Left lung (tissue), 10 donors: ENCODE data around the gene TECTA. TPM values are rescaled to one million over a fixed set of nuclear protein-coding genes. Genes with fewer than 3 reads are reported as not detected.

Source experiments
- ATAC-seq: fragments of 200-7000 bp; cut with Tn5 transposase; one replicate; pipeline ENCODE4 v1.9.1; 2020; ENCODE audit warnings: moderate library complexity
- DNase-seq, 4 donors: peaks; one replicate each; pipeline ENCODE4 v3.0.0-alpha.2; 2013 to 2020
- H3K27ac ChIP-seq, 2 donors: fragments of 200-600 bp; sonication (generic) in 1 of 2; one replicate each; pipeline versions ENCODE4 v1.5.0 to v1.8.0; 2020 to 2021
- H3K27me3 ChIP-seq, 2 donors: fragments of 200-600 bp; sonication (generic) in 1 of 2; one replicate each; pipeline versions ENCODE4 v1.5.0 to v1.8.0; 2020 to 2021
- H3K36me3 ChIP-seq, 2 donors: fragments of 200-600 bp; sonication (generic) in 1 of 2; one replicate each; pipeline versions ENCODE4 v1.5.0 to v1.8.0; 2020 to 2021
- H3K4me1 ChIP-seq, 2 donors: fragments of 200-600 bp; one replicate each; pipeline ENCODE4 v1.8.0; 2021
- H3K4me3 ChIP-seq, 2 donors: fragments of 200-600 bp; sonication (generic) in 1 of 2; one replicate each; pipeline versions ENCODE4 v1.5.0 to v1.8.0; 2020 to 2021; ENCODE audit warnings: mild to moderate bottlenecking in 1 of 2
- H3K9me3 ChIP-seq, 2 donors: fragments of 200-600 bp; sonication (generic) in 1 of 2; one replicate each; pipeline versions ENCODE4 v1.5.0 to v1.8.0; 2020 to 2021
- CTCF ChIP-seq, 2 donors: fragments of 200-600 bp; sonication (generic) in 1 of 2; IDR thresholded peaks; one replicate each; pipeline versions ENCODE4 v1.5.0 to v1.8.0; 2021; ENCODE audit warnings: antibody characterized with exemption in 2 of 2
- intact Hi-C, 2 donors: fragments of 100-400 bp; cut with DNase I; formaldehyde crosslinking; loops; one replicate each; pipeline versions ENCODE4 v1.11.2 to v1.14.2; 2022
- polyA plus RNA-seq, 6 donors: library from polyadenylated mRNA; unstranded; fragments of 120-200 nt; gene quantifications; one replicate each; pipeline ENCODE4 v1.2.1, GENCODE V29; 2013; ENCODE audit not compliant: insufficient read length in 6 of 6
- total RNA-seq, 2 donors: library from RNA; stranded (reverse); fragmentation: NEBNext Ultra II Directional; extraction: Animal tissue kit (Norgen Biotek cat#: 25700); gene quantifications; one replicate each; pipeline ENCODE4 v1.2.1, GENCODE V29; 2021
- donor health status: DM: no; HTN: yes; CAD: no.
- donor health status: DM: no; HTN: no; CAD: no.

TECTA gene
- total and polyA plus RNA-seq, 8 donors: 0.58 to 2.6 (median 2.3) TPM

GRCh38 chr11:121223161-121223560 is 122.1 kb downstream of the TECTA start:
- peaks cover 0 to 5% of the 10 kb centered on the region in 2 donors for H3K27me3 ChIP-seq
- no peaks in the 10 kb centered on the region for H3K9me3 ChIP-seq
- H3K4me3 ChIP-seq: no peak overlapping the region
- DNase-seq (no peak), ATAC-seq (no peak)
- no peak for TF ChIP-seq CTCF (IDR thresholded peaks at IDR 0.05)
- H3K36me3 ChIP-seq: no peaks in the 10 kb centered on the region
- H3K4me1 ChIP-seq: no peaks in the 10 kb centered on the region
- no peak overlapping the region for H3K27ac ChIP-seq
- intact Hi-C loops: no loop called here

DNA sequence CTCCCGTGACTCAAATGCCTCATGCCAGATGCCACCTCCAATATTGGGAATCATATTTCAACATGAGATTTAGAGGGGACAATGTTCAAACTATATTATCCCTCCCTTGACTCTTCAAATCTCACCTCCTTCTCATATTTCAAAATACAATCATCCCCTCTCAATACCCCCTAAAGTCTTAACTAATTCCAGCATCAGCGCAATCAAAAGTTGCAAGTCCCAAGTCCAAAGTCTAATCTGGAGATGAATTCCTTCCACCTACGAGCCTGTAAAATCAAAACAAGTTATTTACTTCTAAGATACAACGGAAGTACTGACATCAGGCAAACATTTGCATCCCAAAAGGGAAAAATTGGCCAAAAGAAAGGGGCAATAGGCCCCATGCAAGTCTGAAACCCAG is 124.3 kb downstream of the TECTA start:
- TF ChIP-seq CTCF (IDR thresholded peaks at IDR 0.05): no peak
- no peaks in the 10 kb centered on the region for H3K9me3 ChIP-seq
- no peak overlapping the region for H3K4me3 ChIP-seq
- ATAC-seq (no peak), DNase-seq (no peak)
- H3K36me3 ChIP-seq: no peaks in the 10 kb centered on the region
- no peaks in the 10 kb centered on the region for H3K4me1 ChIP-seq
- H3K27me3 ChIP-seq: peaks cover 0 to 5% of the 10 kb centered on the region in 2 donors
- intact Hi-C loops: no loop called here
- no peak overlapping the region for H3K27ac ChIP-seq

DNA sequence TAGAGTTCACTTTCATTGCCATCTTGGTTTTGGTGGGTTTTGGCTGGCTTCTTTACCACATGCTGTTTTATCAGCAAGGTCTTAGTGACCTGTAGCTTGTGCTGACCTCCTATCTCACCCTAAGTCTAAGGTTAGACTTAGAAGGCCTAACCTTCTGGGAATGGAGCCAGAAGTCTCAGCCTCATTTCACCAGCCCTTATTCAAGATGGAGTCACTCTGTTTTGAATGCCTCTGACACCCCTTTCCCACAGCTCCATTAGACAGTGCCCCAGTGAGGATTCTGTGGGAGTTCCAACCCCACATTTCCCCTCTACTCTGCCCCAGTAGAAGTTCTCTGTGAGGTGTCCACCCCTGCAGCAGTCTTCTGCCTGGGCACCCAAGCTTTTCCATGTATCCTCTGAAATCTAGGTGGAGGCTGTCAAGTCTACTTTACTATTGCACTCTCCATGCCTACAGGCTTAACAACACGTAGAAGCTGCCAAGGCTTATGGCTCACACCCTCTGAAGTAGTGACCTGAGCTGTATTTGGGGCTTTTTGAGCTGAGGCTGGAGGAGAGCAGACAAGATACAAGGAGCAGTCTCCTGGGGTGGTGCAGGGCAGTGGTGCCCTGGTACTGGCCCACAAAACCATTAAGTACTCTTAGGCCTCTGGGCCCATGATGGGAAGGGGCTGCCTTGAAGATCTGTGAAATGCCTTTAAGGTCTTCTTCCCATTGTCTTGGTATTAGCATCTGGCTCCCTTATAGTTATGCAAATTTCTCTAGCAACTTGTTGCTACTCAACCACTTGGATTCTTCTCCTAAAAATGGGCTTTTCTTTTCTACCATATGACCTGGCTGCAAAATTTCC is 125.6 kb downstream of the TECTA start:
- H3K36me3 ChIP-seq: no peaks in the 10 kb centered on the region
- H3K27ac ChIP-seq: no peak overlapping the region
- no peak for TF ChIP-seq CTCF (IDR thresholded peaks at IDR 0.05)
- ATAC-seq (no peak), DNase-seq (no peak)
- no peaks in the 10 kb centered on the region for H3K9me3 ChIP-seq
- H3K4me3 ChIP-seq: no peak overlapping the region
- no peaks in the 10 kb centered on the region for H3K4me1 ChIP-seq
- H3K27me3 ChIP-seq: peaks cover 0 to 5% of the 10 kb centered on the region in 2 donors
- intact Hi-C loops: no loop called here

- no peak for TF ChIP-seq CTCF (IDR thresholded peaks at IDR 0.05)
- ATAC-seq: no peak
- Histone ChIP-seq H3K4me1 (no peaks in the 10 kb centered on the region), H3K27me3 (no peaks in the 10 kb centered on the region), H3K36me3 (no peaks in the 10 kb centered on the region), H3K4me3 (no peak overlapping the region), H3K27ac (no peak overlapping the region), H3K9me3 (no peaks in the 10 kb centered on the region)
- intact Hi-C loops: no loop called here
- no peak for DNase-seq
Observed at GRCh38 chr11:121228851-121229250, 127.8 kb downstream of the TECTA start.

- ATAC-seq: no peak
- Histone ChIP-seq H3K27ac (no peak overlapping the region), H3K4me1 (no peaks in the 10 kb centered on the region), H3K27me3 (no peaks in the 10 kb centered on the region), H3K4me3 (no peak overlapping the region), H3K36me3 (no peaks in the 10 kb centered on the region), H3K9me3 (no peaks in the 10 kb centered on the region)
- TF ChIP-seq CTCF (IDR thresholded peaks at IDR 0.05): no peak
- no peak for DNase-seq
- intact Hi-C loops: no loop called here
Observed at GRCh38 chr11:121229495-121230215, 128.6 kb downstream of the TECTA start.
